ENCODE results near the gene PARD3B. TPM values are rescaled to one million over a fixed set of nuclear protein-coding genes. Genes with fewer than 3 reads are reported as not detected.

The PARD3B gene
- total and polyA plus RNA-seq, 10 of the 15 experiments (the other 5 are each of a cell fraction or from before 2014, with no cell fraction given): 0.01 to 0.54 (median 0.07) TPM; not detected in 7

GRCh38 chr2:205568620-205569019, 1023.3 kb downstream of the PARD3B start:
- H3K27me3 ChIP-seq (replicated peaks in 1 of 2; ENCODE audit: control insufficient read depth in 2 of 2, insufficient read depth in 2 of 2, low read length in 1 of 2): no peaks in the 10 kb centered on the region; a peak in 1 of 4 replicates
- CTCF ChIA-PET: no interaction called here
- RAD21 ChIA-PET (ENCODE audit: unreplicated experiment): no interaction called here
- no peak overlapping the region for H2AFZ ChIP-seq (ENCODE audit: control insufficient read depth, low read depth, low read length)
- H3K9me3 ChIP-seq (replicated peaks; ENCODE audit: control insufficient read depth, insufficient read depth, low read length): no peaks in the 10 kb centered on the region
- in situ Hi-C loops (cut with MboI) (no loop called here), intact Hi-C loops (cut with micrococcal nuclease; ENCODE audit: unreplicated experiment) (no loop called here)
- DNase-seq (ENCODE audit: low read depth, low spot score) (no peak), ATAC-seq (no peak), FAIRE-seq (no peak)
- TF ChIP-seq SREBF2 (IDR thresholded peaks at IDR 0.05; ENCODE audit: low read length) (no peak), SUPT20H (IDR thresholded peaks at IDR 0.05; ENCODE audit: borderline replicate concordance, control insufficient read depth, low read depth, low read length) (no peak), YBX1 (IDR thresholded peaks at IDR 0.05) (no peak), MLLT1 (IDR thresholded peaks at IDR 0.05) (no peak), ELK1 (IDR thresholded peaks at IDR 0.05; ENCODE audit: low read depth, low read length) (no peak), ESRRA (IDR thresholded peaks at IDR 0.05; ENCODE audit: low read length) (no peak), HDAC6 (IDR thresholded peaks at IDR 0.05; ENCODE audit: unreplicated experiment) (no peak)
- H3K4me1 ChIP-seq (ENCODE audit: control insufficient read depth, insufficient read depth, low read length): no peaks in the 10 kb centered on the region
- SMC1A ChIA-PET (ENCODE audit: uncharacterized antibody, unreplicated experiment): no interaction called here
- no peaks in the 10 kb centered on the region for H3K79me2 ChIP-seq (ENCODE audit: control insufficient read depth, insufficient read depth, low read length)
- no peak overlapping the region for H3K27ac ChIP-seq (ENCODE audit: control insufficient read depth, insufficient read depth)
- no peaks in the 10 kb centered on the region for H4K20me1 ChIP-seq (ENCODE audit: control insufficient read depth, insufficient read depth)
- no peaks in the 10 kb centered on the region for H3K36me3 ChIP-seq (ENCODE audit: control insufficient read depth in 2 of 2, insufficient read depth in 2 of 2, low read length in 1 of 2)
- no peak overlapping the region for H3K9ac ChIP-seq (ENCODE audit: control insufficient read depth, insufficient read depth, low read length)
- POLR2A ChIA-PET: no interaction called here
- H3K4me3 ChIP-seq: no peak overlapping the region
- whole genome bisulfite sequencing (ENCODE audit: insufficient coverage, insufficient replicate concordance, low lambda C conversion rate, missing lambda C conversion rate): 18% methylated on average over 5 of the region's 5 CpGs
- no peak overlapping the region for H3K4me2 ChIP-seq (ENCODE audit: control insufficient read depth, insufficient read depth)
- no TSS peak for BruUV-seq (replicated peaks)
